ENCODE results near the gene TMX1.

The TMX1 gene

DNA sequence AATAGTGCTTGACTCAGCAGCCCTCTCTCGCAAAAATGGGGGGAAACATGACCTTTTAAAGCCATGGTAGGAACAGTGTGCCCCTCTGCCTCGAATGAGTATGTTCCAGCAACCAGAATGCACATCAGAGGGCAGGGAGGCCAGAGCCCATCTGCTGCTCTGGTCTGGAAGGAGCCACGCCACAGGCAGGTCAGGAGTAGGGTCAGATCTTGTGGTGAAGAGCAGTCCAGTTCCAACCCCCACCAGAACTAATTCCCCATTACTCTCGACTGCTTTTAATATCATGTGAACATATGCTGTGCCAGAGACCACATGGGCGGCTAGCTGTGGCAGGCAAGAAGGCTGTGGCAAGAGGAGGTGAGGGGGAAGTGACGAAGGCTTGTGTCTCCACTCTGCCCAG is 34.6 kb upstream of the TMX1 start (continued):
- no peak for TF ChIP-seq CREB5 (CRISPR knock-in tag; IDR thresholded peaks at IDR 0.05; ENCODE audit: low read depth)
- TF ChIP-seq BACH2 (CRISPR knock-in tag; IDR thresholded peaks at IDR 0.05; ENCODE audit: borderline replicate concordance), result no peak

DNA sequence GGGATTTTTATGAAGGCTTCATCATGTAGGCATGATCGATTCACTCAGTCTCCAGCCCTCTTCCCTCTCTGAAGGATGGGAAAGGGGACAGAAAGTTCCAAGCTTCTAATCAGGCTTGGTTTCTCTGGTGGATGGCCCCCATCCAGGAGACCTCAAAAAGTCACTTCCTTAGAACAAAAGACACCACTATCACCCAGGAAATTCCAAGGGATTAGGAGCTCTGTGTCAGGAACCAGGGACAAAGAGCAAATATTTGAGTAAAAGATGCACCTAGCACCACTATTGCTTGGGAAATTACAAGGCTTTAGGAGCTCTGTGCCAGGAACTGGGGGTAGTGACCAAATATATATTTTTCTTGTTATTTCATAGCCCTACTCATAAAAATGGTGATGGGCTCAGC is 33.6 kb upstream of the TMX1 start:
- no peak for ATAC-seq

GRCh38 chr14:51207621-51208020 is 32.4 kb upstream of the TMX1 start:
- no peak for ATAC-seq
- TF ChIP-seq TOX (CRISPR knock-in tag; IDR thresholded peaks at IDR 0.05; ENCODE audit: borderline replicate concordance) (no peak), ZNF565 (CRISPR knock-in tag; conservative IDR thresholded peaks at IDR 0.05; ENCODE audit: low read depth) (no peak), ARNTL (CRISPR knock-in tag; IDR thresholded peaks at IDR 0.05; ENCODE audit: borderline replicate concordance, low read depth) (no peak), ESRRG (CRISPR knock-in tag; IDR thresholded peaks at IDR 0.05) (no peak), OSR1 (CRISPR knock-in tag; IDR thresholded peaks at IDR 0.05) (no peak), SNAI2 (CRISPR knock-in tag; IDR thresholded peaks at IDR 0.05) (no peak), GLIS3 (CRISPR knock-in tag; IDR thresholded peaks at IDR 0.05) (no peak), ZNF70 (CRISPR knock-in tag; IDR thresholded peaks at IDR 0.05) (no peak), ZC3H10 (CRISPR knock-in tag; IDR thresholded peaks at IDR 0.05) (no peak), PATZ1 (CRISPR knock-in tag; IDR thresholded peaks at IDR 0.05; ENCODE audit: borderline replicate concordance) (no peak), RARB (CRISPR knock-in tag; IDR thresholded peaks at IDR 0.05) (no peak), BACH2 (CRISPR knock-in tag; IDR thresholded peaks at IDR 0.05; ENCODE audit: borderline replicate concordance) (no peak)

More for the DNA sequence above, 33.6 kb upstream of the TMX1 start:
- TF ChIP-seq PPARA (CRISPR knock-in tag; IDR thresholded peaks at IDR 0.05; ENCODE audit: borderline replicate concordance) (no peak), ZFP30 (CRISPR knock-in tag; IDR thresholded peaks at IDR 0.05) (no peak), CSDC2 (CRISPR knock-in tag; IDR thresholded peaks at IDR 0.05) (no peak), ZNF565 (CRISPR knock-in tag; conservative IDR thresholded peaks at IDR 0.05; ENCODE audit: low read depth) (no peak), ESRRG (CRISPR knock-in tag; IDR thresholded peaks at IDR 0.05) (no peak), OSR1 (CRISPR knock-in tag; IDR thresholded peaks at IDR 0.05) (no peak), ARNTL (CRISPR knock-in tag; IDR thresholded peaks at IDR 0.05; ENCODE audit: borderline replicate concordance, low read depth) (no peak), CREB5 (CRISPR knock-in tag; IDR thresholded peaks at IDR 0.05; ENCODE audit: low read depth) (no peak), ZC3H10 (CRISPR knock-in tag; IDR thresholded peaks at IDR 0.05) (no peak), ISL1 (CRISPR knock-in tag; IDR thresholded peaks at IDR 0.05) (no peak), CSRNP3 (CRISPR knock-in tag; IDR thresholded peaks at IDR 0.05) (no peak), ZNF8 (CRISPR knock-in tag; IDR thresholded peaks at IDR 0.05) (no peak), BACH2 (CRISPR knock-in tag; IDR thresholded peaks at IDR 0.05; ENCODE audit: borderline replicate concordance) (no peak), GLIS3 (CRISPR knock-in tag; IDR thresholded peaks at IDR 0.05) (no peak), ZNF70 (CRISPR knock-in tag; IDR thresholded peaks at IDR 0.05) (no peak), ZFP3 (CRISPR knock-in tag; IDR thresholded peaks at IDR 0.05) (no peak), POU6F1 (CRISPR knock-in tag; IDR thresholded peaks at IDR 0.05; ENCODE audit: borderline replicate concordance, low read depth) (no peak), TCF4 (CRISPR knock-in tag; IDR thresholded peaks at IDR 0.05; ENCODE audit: borderline replicate concordance) (no peak)
- TF ChIP-seq, protein P1, sequence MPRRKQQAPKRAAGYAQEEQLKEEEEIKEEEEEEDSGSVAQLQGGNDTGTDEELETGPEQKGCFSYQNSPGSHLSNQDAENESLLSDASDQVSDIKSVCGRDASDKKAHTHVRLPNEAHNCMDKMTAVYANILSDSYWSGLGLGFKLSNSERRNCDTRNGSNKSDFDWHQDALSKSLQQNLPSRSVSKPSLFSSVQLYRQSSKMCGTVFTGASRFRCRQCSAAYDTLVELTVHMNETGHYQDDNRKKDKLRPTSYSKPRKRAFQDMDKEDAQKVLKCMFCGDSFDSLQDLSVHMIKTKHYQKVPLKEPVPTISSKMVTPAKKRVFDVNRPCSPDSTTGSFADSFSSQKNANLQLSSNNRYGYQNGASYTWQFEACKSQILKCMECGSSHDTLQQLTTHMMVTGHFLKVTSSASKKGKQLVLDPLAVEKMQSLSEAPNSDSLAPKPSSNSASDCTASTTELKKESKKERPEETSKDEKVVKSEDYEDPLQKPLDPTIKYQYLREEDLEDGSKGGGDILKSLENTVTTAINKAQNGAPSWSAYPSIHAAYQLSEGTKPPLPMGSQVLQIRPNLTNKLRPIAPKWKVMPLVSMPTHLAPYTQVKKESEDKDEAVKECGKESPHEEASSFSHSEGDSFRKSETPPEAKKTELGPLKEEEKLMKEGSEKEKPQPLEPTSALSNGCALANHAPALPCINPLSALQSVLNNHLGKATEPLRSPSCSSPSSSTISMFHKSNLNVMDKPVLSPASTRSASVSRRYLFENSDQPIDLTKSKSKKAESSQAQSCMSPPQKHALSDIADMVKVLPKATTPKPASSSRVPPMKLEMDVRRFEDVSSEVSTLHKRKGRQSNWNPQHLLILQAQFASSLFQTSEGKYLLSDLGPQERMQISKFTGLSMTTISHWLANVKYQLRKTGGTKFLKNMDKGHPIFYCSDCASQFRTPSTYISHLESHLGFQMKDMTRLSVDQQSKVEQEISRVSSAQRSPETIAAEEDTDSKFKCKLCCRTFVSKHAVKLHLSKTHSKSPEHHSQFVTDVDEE (CRISPR knock-in tag; IDR thresholded peaks at IDR 0.05), result no peak

Data from SK-N-SH treated with all-trans-retinoic acid at 6 μM for 48 hours (cell line).